HCT116 (cell line): ENCODE measurements around the gene TMEFF2. TPM values are rescaled to one million over a fixed set of nuclear protein-coding genes. Genes with fewer than 3 reads are reported as not detected.

Source experiments
- ATAC-seq: fragments of 200-7000 bp; cut with Tn5 transposase; 2 replicates; pipeline ENCODE4 v1.9.1; 2020; ENCODE audit warnings: mild to moderate bottlenecking, moderate library complexity
- BruUV-seq: library from RNA; stranded (reverse); fragments of 400-500 nt; replicated peaks from 2 replicates; lab custom pipeline; 2021; lab: Mats Ljungman, UMichigan
- CTCF ChIA-PET: fragments of 300-600 bp; sonication (Branson Sonifier 250); formaldehyde crosslinking; loops from one replicate; lab custom pipeline; 2021; ENCODE audit warnings: antibody characterized with exemption; lab: Charles Lee
- POLR2A ChIA-PET: fragments of 300-600, 350-600 bp; sonication (Branson Sonifier 250); formaldehyde crosslinking; loops from one replicate; lab custom pipeline; 2021; ENCODE audit warnings: antibody characterized with exemption; lab: Charles Lee
- RAD21 ChIA-PET, 2 experiments: fragments of 300-600 bp; sonication (Branson Sonifier 250); formaldehyde crosslinking; loops; one replicate each; lab custom pipeline; 2023; ENCODE audit warnings: low total read pairs in 2 of 2; ENCODE audit not compliant: uncharacterized antibody in 2 of 2, unreplicated experiment in 2 of 2, low non-redundant PET in 1 of 2; lab: Charles Lee
- DNase-seq: peaks from one replicate; pipeline ENCODE4 v3.0.0-alpha.2; 2010; ENCODE audit warnings: low read depth, low spot score
- H2AFZ ChIP-seq: fragments of 200-600 bp; shearing (Covaris generic), sonication (generic); 2 replicates; pipeline ENCODE4 v1.6.1; 2017; ENCODE audit warnings: low read depth, mixed run types, mixed read lengths, antibody characterized with exemption, low read length; ENCODE audit not compliant: poor library complexity, severe bottlenecking
- H3K27ac ChIP-seq: 2 replicates; pipeline ENCODE4 v1.5.1; 2012; ENCODE audit warnings: low read depth, low read length
- H3K27me3 ChIP-seq: fragments of 200-600 bp; sonication (generic); 2 replicates; pipeline ENCODE4 v1.6.1; 2016; ENCODE audit warnings: mixed run types, low read length, mixed read lengths; ENCODE audit not compliant: insufficient read depth
- H3K36me3 ChIP-seq, 2 experiments: fragments of 200-500 bp in 1 of 2; fragments of 200-600 bp in 1 of 2; sonication (Bioruptor generic) in 1 of 2; sonication (generic) in 1 of 2; 2 replicates each; pipeline versions ENCODE4 v1.5.1 to v1.6.1; 2014 to 2016; ENCODE audit warnings: low read length in 2 of 2, inconsistent platforms in 1 of 2, mixed read lengths in 1 of 2, mixed run types in 1 of 2; ENCODE audit not compliant: insufficient read depth in 2 of 2, control insufficient read depth in 1 of 2
- H3K4me1 ChIP-seq, 2 experiments: fragments of 200-600 bp in 1 of 2; sonication (generic) in 1 of 2; 2 replicates each; pipeline versions ENCODE4 v1.5.1 to v1.6.1; 2012 to 2017; ENCODE audit warnings: low read length in 2 of 2, inconsistent platforms in 1 of 2, mild to moderate bottlenecking in 1 of 2, mixed read lengths in 1 of 2, mixed run types in 1 of 2, moderate library complexity in 1 of 2; ENCODE audit not compliant: insufficient read depth in 2 of 2, control insufficient read depth in 1 of 2
- H3K4me2 ChIP-seq: fragments of 200-600 bp; sonication (generic); 2 replicates; pipeline ENCODE4 v1.6.1; 2017; ENCODE audit warnings: mixed run types, low read length, mixed read lengths
- H3K4me3 ChIP-seq, 2 experiments: fragments of 200-600 bp in 1 of 2; sonication (generic) in 1 of 2; replicated peaks in 1 of 2; 2 replicates each; pipeline ENCODE4 v1.5.1; 2011 to 2016; ENCODE audit warnings: low read length in 2 of 2, control low read depth in 1 of 2, low read depth in 1 of 2, mild to moderate bottlenecking in 1 of 2, mixed read lengths in 1 of 2, mixed run types in 1 of 2
- H3K79me2 ChIP-seq: fragments of 200-600 bp; sonication (generic); 2 replicates; pipeline ENCODE4 v1.6.1; 2017; ENCODE audit warnings: mild to moderate bottlenecking, mixed run types, low read length, moderate library complexity, mixed read lengths; ENCODE audit not compliant: insufficient read depth
- H3K9ac ChIP-seq: fragments of 200-600 bp; sonication (generic); 2 replicates; pipeline ENCODE4 v1.6.1; 2016; ENCODE audit warnings: low read length, mixed read lengths
- H3K9me2 ChIP-seq: fragments of 200-600 bp; sonication (generic), shearing (Covaris generic); 2 replicates; pipeline ENCODE4 v1.6.1; 2017; ENCODE audit warnings: mixed run types, mild to moderate bottlenecking, moderate library complexity; ENCODE audit not compliant: insufficient read depth
- H3K9me3 ChIP-seq, 2 experiments: fragments of 200-500 bp in 1 of 2; fragments of 200-600 bp in 1 of 2; sonication (Bioruptor generic) in 1 of 2; sonication (generic) in 1 of 2; 2 replicates each; pipeline ENCODE4 v1.6.1; 2014 to 2017; ENCODE audit warnings: low read length in 2 of 2, mixed read lengths in 2 of 2, inconsistent platforms in 1 of 2, low read depth in 1 of 2, mild to moderate bottlenecking in 1 of 2, mixed run types in 1 of 2, moderate library complexity in 1 of 2; ENCODE audit not compliant: control insufficient read depth in 1 of 2, insufficient read depth in 1 of 2
- H4K20me1 ChIP-seq: fragments of 200-600 bp; sonication (generic), shearing (Covaris generic); 2 replicates; pipeline ENCODE4 v1.6.1; 2017; ENCODE audit warnings: mixed run types, mild to moderate bottlenecking, moderate library complexity; ENCODE audit not compliant: insufficient read depth
- CBX3 ChIP-seq: IDR thresholded peaks from 2 replicates; pipeline ENCODE4 v1.6.1; 2012; ENCODE audit warnings: low read depth
- CEBPB ChIP-seq: IDR thresholded peaks from 2 replicates; pipeline ENCODE4 v1.6.1; 2012; ENCODE audit warnings: low read depth
- EGR1 ChIP-seq: IDR thresholded peaks from 2 replicates; pipeline ENCODE4 v1.6.1; 2012; ENCODE audit warnings: low read depth
- ELF1 ChIP-seq: IDR thresholded peaks from 2 replicates; pipeline ENCODE4 v1.6.1; 2012; ENCODE audit warnings: low read depth, borderline replicate concordance
- EZH2phosphoT487 ChIP-seq: fragments of 200-600 bp; IDR thresholded peaks from 2 replicates; pipeline ENCODE4 v1.6.1; 2018; ENCODE audit warnings: antibody characterized with exemption, borderline replicate concordance
- FOSL1 ChIP-seq: IDR thresholded peaks from 2 replicates; pipeline ENCODE4 v1.6.1; 2012; ENCODE audit warnings: low read depth
- JUND ChIP-seq: IDR thresholded peaks from 2 replicates; pipeline ENCODE4 v1.6.1; 2012
- POLR2AphosphoS5 ChIP-seq: IDR thresholded peaks from 2 replicates; pipeline ENCODE4 v1.6.1; 2011; ENCODE audit warnings: mild to moderate bottlenecking, low read depth, low read length, moderate library complexity
- SIN3A ChIP-seq: IDR thresholded peaks from 2 replicates; pipeline ENCODE4 v1.6.1; 2012; ENCODE audit warnings: low read depth
- SP1 ChIP-seq: IDR thresholded peaks from 2 replicates; pipeline ENCODE4 v1.6.1; 2012; ENCODE audit warnings: low read depth
- SRF ChIP-seq: IDR thresholded peaks from 2 replicates; pipeline ENCODE4 v1.6.1; 2012; ENCODE audit warnings: low read depth
- TCF7L2 ChIP-seq: IDR thresholded peaks from 2 replicates; pipeline ENCODE4 v1.7.0; 2011; ENCODE audit warnings: borderline replicate concordance, inconsistent platforms; ENCODE audit not compliant: insufficient read depth, insufficient read length; ENCODE audit errors: extremely low read depth
- intact Hi-C: fragments of 100-400 bp; cut with micrococcal nuclease; formaldehyde crosslinking; loops from 2 replicates; pipeline ENCODE4 v1.10.0; 2022
- total RNA-seq: library from RNA; stranded (reverse); gene quantifications from one replicate; pipeline ENCODE4 v1.2.1, GENCODE V29; 2021; ENCODE audit not compliant: unreplicated experiment
- TF ChIP-seq, protein P1 (sequence below): IDR thresholded peaks from 2 replicates; pipeline ENCODE4 v1.6.1; 2012
- TF ChIP-seq, protein P2 (sequence below): IDR thresholded peaks from 2 replicates; pipeline ENCODE4 v1.6.1; 2011; ENCODE audit warnings: mild to moderate bottlenecking, low read length, moderate library complexity; ENCODE audit not compliant: insufficient replicate concordance; ENCODE audit errors: extremely low read depth
- TF ChIP-seq, protein P3 (sequence below): IDR thresholded peaks from 2 replicates; pipeline ENCODE4 v1.6.1; 2012; ENCODE audit warnings: low read depth

The TMEFF2 gene
- total RNA-seq, 1 experiment from 2014 or later: not detected

DNA sequence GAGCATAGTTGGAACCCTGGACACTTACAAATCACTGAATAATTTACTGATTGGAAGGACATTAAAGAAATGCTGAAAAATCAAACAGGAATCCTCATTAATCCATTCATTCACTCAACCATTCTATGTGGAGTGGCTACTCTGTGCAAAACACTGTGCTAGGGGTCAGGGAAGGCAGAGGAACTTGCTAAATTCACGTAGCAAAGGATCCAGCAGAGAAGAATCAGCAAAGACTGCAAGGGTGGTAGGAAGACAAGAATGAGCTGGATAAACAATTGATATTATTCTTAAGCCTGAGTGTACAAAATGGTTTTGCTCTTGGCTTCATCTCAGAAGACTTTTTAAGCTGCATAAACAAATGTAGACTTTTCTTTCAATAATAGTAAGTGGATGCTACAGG is 183.5 kb downstream of the TMEFF2 start:
- H3K9me2 ChIP-seq: no peaks in the 10 kb centered on the region
- H3K27ac ChIP-seq: no peak overlapping the region
- no peak for TF ChIP-seq TCF7L2
- TF ChIP-seq SIN3A: no peak
- no peak for TF ChIP-seq CEBPB
- no peak for TF ChIP-seq EGR1
- no peak for TF ChIP-seq ELF1
- no peak for TF ChIP-seq JUND
- TF ChIP-seq SRF: no peak
- no peak for TF ChIP-seq EZH2phosphoT487
- TF ChIP-seq, protein P1, sequence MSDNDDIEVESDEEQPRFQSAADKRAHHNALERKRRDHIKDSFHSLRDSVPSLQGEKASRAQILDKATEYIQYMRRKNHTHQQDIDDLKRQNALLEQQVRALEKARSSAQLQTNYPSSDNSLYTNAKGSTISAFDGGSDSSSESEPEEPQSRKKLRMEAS: no peak
- TF ChIP-seq POLR2AphosphoS5: no peak
- TF ChIP-seq FOSL1: no peak
- TF ChIP-seq, protein P2, sequence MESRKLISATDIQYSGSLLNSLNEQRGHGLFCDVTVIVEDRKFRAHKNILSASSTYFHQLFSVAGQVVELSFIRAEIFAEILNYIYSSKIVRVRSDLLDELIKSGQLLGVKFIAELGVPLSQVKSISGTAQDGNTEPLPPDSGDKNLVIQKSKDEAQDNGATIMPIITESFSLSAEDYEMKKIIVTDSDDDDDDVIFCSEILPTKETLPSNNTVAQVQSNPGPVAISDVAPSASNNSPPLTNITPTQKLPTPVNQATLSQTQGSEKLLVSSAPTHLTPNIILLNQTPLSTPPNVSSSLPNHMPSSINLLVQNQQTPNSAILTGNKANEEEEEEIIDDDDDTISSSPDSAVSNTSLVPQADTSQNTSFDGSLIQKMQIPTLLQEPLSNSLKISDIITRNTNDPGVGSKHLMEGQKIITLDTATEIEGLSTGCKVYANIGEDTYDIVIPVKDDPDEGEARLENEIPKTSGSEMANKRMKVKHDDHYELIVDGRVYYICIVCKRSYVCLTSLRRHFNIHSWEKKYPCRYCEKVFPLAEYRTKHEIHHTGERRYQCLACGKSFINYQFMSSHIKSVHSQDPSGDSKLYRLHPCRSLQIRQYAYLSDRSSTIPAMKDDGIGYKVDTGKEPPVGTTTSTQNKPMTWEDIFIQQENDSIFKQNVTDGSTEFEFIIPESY: no peak
- TF ChIP-seq SP1: no peak
- TF ChIP-seq, protein P3, sequence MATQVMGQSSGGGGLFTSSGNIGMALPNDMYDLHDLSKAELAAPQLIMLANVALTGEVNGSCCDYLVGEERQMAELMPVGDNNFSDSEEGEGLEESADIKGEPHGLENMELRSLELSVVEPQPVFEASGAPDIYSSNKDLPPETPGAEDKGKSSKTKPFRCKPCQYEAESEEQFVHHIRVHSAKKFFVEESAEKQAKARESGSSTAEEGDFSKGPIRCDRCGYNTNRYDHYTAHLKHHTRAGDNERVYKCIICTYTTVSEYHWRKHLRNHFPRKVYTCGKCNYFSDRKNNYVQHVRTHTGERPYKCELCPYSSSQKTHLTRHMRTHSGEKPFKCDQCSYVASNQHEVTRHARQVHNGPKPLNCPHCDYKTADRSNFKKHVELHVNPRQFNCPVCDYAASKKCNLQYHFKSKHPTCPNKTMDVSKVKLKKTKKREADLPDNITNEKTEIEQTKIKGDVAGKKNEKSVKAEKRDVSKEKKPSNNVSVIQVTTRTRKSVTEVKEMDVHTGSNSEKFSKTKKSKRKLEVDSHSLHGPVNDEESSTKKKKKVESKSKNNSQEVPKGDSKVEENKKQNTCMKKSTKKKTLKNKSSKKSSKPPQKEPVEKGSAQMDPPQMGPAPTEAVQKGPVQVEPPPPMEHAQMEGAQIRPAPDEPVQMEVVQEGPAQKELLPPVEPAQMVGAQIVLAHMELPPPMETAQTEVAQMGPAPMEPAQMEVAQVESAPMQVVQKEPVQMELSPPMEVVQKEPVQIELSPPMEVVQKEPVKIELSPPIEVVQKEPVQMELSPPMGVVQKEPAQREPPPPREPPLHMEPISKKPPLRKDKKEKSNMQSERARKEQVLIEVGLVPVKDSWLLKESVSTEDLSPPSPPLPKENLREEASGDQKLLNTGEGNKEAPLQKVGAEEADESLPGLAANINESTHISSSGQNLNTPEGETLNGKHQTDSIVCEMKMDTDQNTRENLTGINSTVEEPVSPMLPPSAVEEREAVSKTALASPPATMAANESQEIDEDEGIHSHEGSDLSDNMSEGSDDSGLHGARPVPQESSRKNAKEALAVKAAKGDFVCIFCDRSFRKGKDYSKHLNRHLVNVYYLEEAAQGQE: no peak
- TF ChIP-seq CBX3: no peak
- H3K4me1 ChIP-seq: no peaks in the 10 kb centered on the region
- DNase-seq (no peak), ATAC-seq (no peak)
- H3K9me3 ChIP-seq: no peaks in the 10 kb centered on the region
- H3K79me2 ChIP-seq: no peaks in the 10 kb centered on the region
- H3K9ac ChIP-seq: no peak overlapping the region
- no peaks in the 10 kb centered on the region for H3K27me3 ChIP-seq
- BruUV-seq: no TSS peak
- ChIA-PET POLR2A (no interaction called here), RAD21 (no interaction called here), CTCF (no interaction called here)
- H3K4me2 ChIP-seq: no peak overlapping the region
- no peaks in the 10 kb centered on the region for H4K20me1 ChIP-seq
- no peaks in the 10 kb centered on the region for H3K36me3 ChIP-seq
- no peak overlapping the region for H2AFZ ChIP-seq
- intact Hi-C loops: no loop called here
- H3K4me3 ChIP-seq: no peak overlapping the region
